Testis (tissue), 3 donors: Measurements from ENCODE around the gene BCAR3. TPM values are rescaled to one million over a fixed set of nuclear protein-coding genes. Genes with fewer than 3 reads are reported as not detected.

Experiments
- DNase-seq: peaks from one replicate; pipeline ENCODE4 v3.0.0-alpha.2; 2019
- H3K27ac ChIP-seq, 2 donors: fragments of 200-600 bp; sonication (generic); one replicate each; pipeline ENCODE4 v1.5.1; 2019
- H3K27me3 ChIP-seq: fragments of 200-600 bp; sonication (generic); one replicate; pipeline ENCODE4 v1.5.1; 2019
- H3K36me3 ChIP-seq: fragments of 200-600 bp; sonication (generic); one replicate; pipeline ENCODE4 v1.5.1; 2017; ENCODE audit warnings: low read depth; ENCODE audit errors: missing control alignments
- H3K4me1 ChIP-seq: fragments of 200-600 bp; sonication (generic); one replicate; pipeline ENCODE4 v1.5.1; 2019
- H3K4me3 ChIP-seq, 2 donors: fragments of 200-600 bp; sonication (generic); one replicate each; pipeline ENCODE4 v1.5.1; 2017 to 2019
- H3K9me3 ChIP-seq: fragments of 200-600 bp; sonication (generic); one replicate; pipeline ENCODE4 v1.5.1; 2017
- CTCF ChIP-seq, 3 experiments: fragments of 450-650 bp in 2 of 3; fragments of 200-600 bp in 1 of 3; sonication (generic) in 1 of 3; IDR thresholded peaks; one replicate each; pipeline ENCODE4 v1.5.1; 2016 to 2019; ENCODE audit warnings: antibody characterized with exemption in 3 of 3, mild to moderate bottlenecking in 2 of 3, moderate library complexity in 1 of 3
- POLR2A ChIP-seq: fragments of 450-650 bp; IDR thresholded peaks from one replicate; pipeline ENCODE4 v1.6.1; 2017; ENCODE audit warnings: antibody characterized with exemption, mild to moderate bottlenecking, moderate library complexity
- WGBS, 2 donors: methylation state at CpG; one replicate each; pipeline ENCODE4 v1.1.5; 2018; 5-methylcytosine and 5-hydroxymethylcytosine counted together
- intact Hi-C: fragments of 100-400 bp; cut with DNase I; formaldehyde crosslinking; loops from one replicate; pipeline ENCODE4 v1.15.1; 2023; ENCODE audit warnings: low total_unique reads
- polyA plus RNA-seq: library from polyadenylated mRNA; stranded (reverse); fragments of 350-450 nt; fragmentation: Illumina TruSeq; extraction: RNeasy Lipid Tissue Mini Kit (QIAGEN cat#74804); gene quantifications from one replicate; pipeline ENCODE4 v1.2.3, GENCODE V29; 2014; ENCODE audit warnings: low read depth, low replicate concordance; ENCODE audit not compliant: insufficient read depth
- total RNA-seq, 2 donors: library from RNA; depleted of rRNA; stranded (reverse); fragments of >200 nt; gene quantifications; one replicate each; pipeline ENCODE4 v1.2.3, GENCODE V29; 2016

BCAR3 gene
- total and polyA plus RNA-seq, 3 donors from 2014 or later, result 23.2 to 55.9 (median 42.9) TPM

GRCh38 chr1:93687542-93687941 lies 5.9 kb upstream of the BCAR3 start:
- WGBS, 2 donors, result 88 to 94% methylated on average over 2 of the region's 2 CpGs
- no peak for DNase-seq
- intact Hi-C loops, result no loop called here

GRCh38 chr1:93686504-93687250 lies 5.0 kb upstream of the BCAR3 start:
- Histone ChIP-seq H3K27ac (no peak overlapping the region), H3K36me3 (no peaks in the 10 kb centered on the region), H3K9me3 (no peaks in the 10 kb centered on the region), H3K4me3 (no peak overlapping the region), H3K4me1 (no peaks in the 10 kb centered on the region), H3K27me3 (no peaks in the 10 kb centered on the region)
- 90 to 96% methylated on average over 3 of the region's 3 CpGs for WGBS, 2 donors
- no peak for TF ChIP-seq POLR2A
- TF ChIP-seq CTCF (IDR thresholded peaks at IDR 0.05), result no peak
- DNase-seq, result no peak
- intact Hi-C loops, result no loop called here

More at GRCh38 chr1:93687542-93687941, 5.9 kb upstream of the BCAR3 start:
- Histone ChIP-seq H3K36me3 (no peaks in the 10 kb centered on the region), H3K27me3 (no peaks in the 10 kb centered on the region), H3K27ac (no peak overlapping the region), H3K4me1 (no peaks in the 10 kb centered on the region), H3K9me3 (no peaks in the 10 kb centered on the region), H3K4me3 (no peak overlapping the region)
- TF ChIP-seq CTCF (IDR thresholded peaks at IDR 0.05) (no peak), POLR2A (no peak)

- WGBS, 2 donors, result 89 to 90% methylated on average over 1 of the region's 1 CpG
- Histone ChIP-seq H3K9me3 (no peaks in the 10 kb centered on the region), H3K4me3 (no peak overlapping the region), H3K36me3 (no peaks in the 10 kb centered on the region), H3K27ac (no peak overlapping the region), H3K4me1 (no peaks in the 10 kb centered on the region), H3K27me3 (no peaks in the 10 kb centered on the region)
- intact Hi-C loops, result no loop called here
- DNase-seq, result no peak
- TF ChIP-seq POLR2A (no peak), CTCF (IDR thresholded peaks at IDR 0.05) (no peak)
Measured at GRCh38 chr1:93685918-93686317, 4.3 kb upstream of the BCAR3 start.

- Histone ChIP-seq H3K36me3 (no peaks in the 10 kb centered on the region), H3K9me3 (no peaks in the 10 kb centered on the region), H3K27me3 (no peaks in the 10 kb centered on the region), H3K4me1 (peaks cover 5% of the 10 kb centered on the region), H3K27ac (no peak overlapping the region), H3K4me3 (no peak overlapping the region)
- 62 to 64% methylated on average over 2 of the region's 2 CpGs for WGBS, 2 donors
- TF ChIP-seq CTCF (IDR thresholded peaks at IDR 0.05) (no peak), POLR2A (no peak)
- intact Hi-C loops, result no loop called here
- no peak for DNase-seq
Measured at GRCh38 chr1:93683234-93683633, 1.6 kb upstream of the BCAR3 start.

DNA sequence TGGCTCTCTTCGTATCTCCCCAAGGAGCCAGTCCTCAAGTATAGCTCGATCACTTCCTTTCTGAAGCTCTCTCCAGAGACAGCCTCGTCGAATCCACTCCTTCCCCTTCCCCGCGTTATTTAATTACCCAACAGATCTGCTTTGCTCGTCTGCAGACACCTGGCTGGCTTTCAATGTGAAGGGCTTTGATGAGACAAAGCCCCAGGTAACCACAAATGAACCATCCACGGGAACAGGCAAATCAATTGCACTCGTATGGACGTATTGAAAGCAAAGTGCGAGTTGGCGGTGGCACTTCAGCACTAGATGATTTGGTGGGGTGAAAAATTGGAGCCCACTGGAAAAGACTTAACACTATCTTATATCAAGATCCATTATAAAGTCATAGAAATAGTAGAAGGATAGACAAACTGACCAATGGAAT lies 364 bp upstream of the BCAR3 start:
- 14 to 17% methylated on average over 12 of the region's 12 CpGs for WGBS, 2 donors

More for the DNA sequence above, 364 bp upstream of the BCAR3 start:
- Histone ChIP-seq H3K9me3 (no peaks in the 10 kb centered on the region), H3K4me1 (peaks cover 5% of the 10 kb centered on the region), H3K27me3 (no peaks in the 10 kb centered on the region), H3K36me3 (no peaks in the 10 kb centered on the region), H3K27ac (peak overlapping the region; percentile 71 to 96), H3K4me3 (peak overlapping the region; percentile 75 to 87)
- DNase-seq, result peak; percentile 30
- intact Hi-C loops, result no loop called here
- TF ChIP-seq POLR2A, result no peak
- no peak for TF ChIP-seq CTCF (IDR thresholded peaks at IDR 0.05)
